ENCODE results near the gene APOF.
A peak's percentile ranks its signal among the peaks of the same experiment; 100 is the strongest.
"Not testable (repeated sequence)": the region's sequence is repeated elsewhere in the genome, so short reads cannot be mapped to it uniquely, and the experiment has no call there.

Gene APOF

DNA sequence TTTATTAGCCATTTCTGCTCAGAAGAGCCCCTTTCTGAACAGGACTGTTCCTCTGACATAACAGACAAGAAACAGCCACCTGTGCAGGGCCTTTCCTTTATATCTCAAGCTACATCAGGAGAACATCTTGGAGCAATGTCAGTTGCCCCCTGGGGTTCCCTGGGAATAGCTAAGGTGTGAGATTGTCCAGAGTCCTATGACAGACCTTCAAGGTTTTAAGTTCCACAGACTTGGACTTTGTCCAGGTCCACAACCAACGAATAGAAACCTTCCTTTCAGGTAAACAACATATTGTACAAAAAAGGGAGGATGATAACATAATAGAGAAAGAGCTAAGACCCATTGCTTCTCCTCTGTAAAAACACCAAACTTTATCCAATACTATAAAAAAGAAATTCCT lies 21.0 kb downstream of the APOF start:
- Histone ChIP-seq H3K4me1 (ENCODE audit: control insufficient read depth, insufficient read depth, low read length) (peaks cover 6% of the 10 kb centered on the region), H3K36me3 (ENCODE audit: control insufficient read depth, insufficient read depth, low read length) (peaks cover 10% of the 10 kb centered on the region; the same call in 1 of the 2 replicates), H3K27ac (ENCODE audit: low read length) (no peak overlapping the region), H3K27me3 (ENCODE audit: control insufficient read depth, insufficient read depth, low read length) (no peaks in the 10 kb centered on the region), H3K9me3 (ENCODE audit: control insufficient read depth, insufficient read depth, low read length) (no peaks in the 10 kb centered on the region), H3K4me3 (ENCODE audit: low read length) (no peak overlapping the region)
- WGBS (ENCODE audit: insufficient coverage, insufficient read length): no CpG with 5 or more reads among the region's 1 CpG
- no peak for DNase-seq (ENCODE audit: low read depth, low spot score)

DNA sequence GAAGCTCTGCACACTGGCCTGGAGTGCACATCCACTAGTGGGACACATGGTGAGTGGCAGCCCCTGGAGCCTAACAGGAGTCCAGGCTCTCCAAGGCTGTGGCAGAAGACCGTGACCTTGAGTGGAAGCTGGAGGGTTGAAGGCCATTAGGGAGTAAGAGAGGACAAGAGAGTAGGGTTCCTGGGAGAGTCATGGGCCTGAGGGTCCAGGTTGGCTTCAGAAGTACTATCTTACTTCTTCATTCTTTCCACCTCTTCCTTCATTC lies 23.6 kb downstream of the APOF start:
- Histone ChIP-seq H3K4me1 (ENCODE audit: control insufficient read depth, insufficient read depth, low read length) (peaks cover 6% of the 10 kb centered on the region), H3K27me3 (ENCODE audit: control insufficient read depth, insufficient read depth, low read length) (no peaks in the 10 kb centered on the region), H3K27ac (ENCODE audit: low read length) (no peak overlapping the region), H3K36me3 (ENCODE audit: control insufficient read depth, insufficient read depth, low read length) (peaks cover 10% of the 10 kb centered on the region; the same call in 1 of the 2 replicates), H3K9me3 (ENCODE audit: control insufficient read depth, insufficient read depth, low read length) (no peaks in the 10 kb centered on the region), H3K4me3 (ENCODE audit: low read length) (no peak overlapping the region)
- no CpG with 5 or more reads among the region's 1 CpG for WGBS (ENCODE audit: insufficient coverage, insufficient read length)
- DNase-seq (ENCODE audit: low read depth, low spot score): no peak

DNA sequence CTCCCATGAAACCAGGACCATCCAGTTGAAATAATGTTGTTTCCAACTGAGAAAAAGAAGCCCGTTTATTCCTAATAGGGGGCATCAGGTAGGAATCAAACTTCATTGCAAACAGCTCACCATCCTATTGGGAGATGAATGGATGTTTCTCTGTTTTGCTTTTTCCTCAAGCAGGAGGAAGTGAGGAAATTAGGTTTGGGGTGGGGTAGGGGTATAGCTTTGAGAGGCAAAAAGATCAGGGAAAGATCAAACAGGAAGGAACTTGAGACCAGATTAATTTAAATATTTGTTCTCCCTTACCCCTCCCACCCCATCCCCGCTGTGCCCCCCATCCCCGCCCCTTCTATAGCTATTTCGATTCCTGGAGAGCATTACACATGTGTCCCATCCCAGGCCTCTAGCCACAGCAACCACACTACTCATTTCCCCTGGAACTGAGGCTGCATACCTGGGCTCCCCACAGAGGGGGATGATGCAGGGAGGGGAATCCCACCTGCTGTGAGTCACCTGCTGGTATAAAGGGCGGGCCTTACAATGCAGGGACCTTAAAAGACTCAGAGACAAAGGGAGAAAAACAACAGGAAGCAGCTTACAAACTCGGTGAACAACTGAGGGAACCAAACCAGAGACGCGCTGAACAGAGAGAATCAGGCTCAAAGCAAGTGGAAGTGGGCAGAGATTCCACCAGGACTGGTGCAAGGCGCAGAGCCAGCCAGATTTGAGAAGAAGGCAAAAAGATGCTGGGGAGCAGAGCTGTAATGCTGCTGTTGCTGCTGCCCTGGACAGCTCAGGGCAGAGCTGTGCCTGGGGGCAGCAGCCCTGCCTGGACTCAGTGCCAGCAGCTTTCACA lies 24.1 kb downstream of the APOF start, which contains the start of gene IL23A:
IL23A (plus strand) TSS at position 577 of the 850 bp plus-strand sequence; CDS start at position 738, 161 bp downstream.
- H3K36me3 ChIP-seq (ENCODE audit: control insufficient read depth, insufficient read depth, low read length): peaks cover 8% of the 10 kb centered on the region; the same call in 1 of the 2 replicates
- H3K9me3 ChIP-seq (ENCODE audit: control insufficient read depth, insufficient read depth, low read length): no peaks in the 10 kb centered on the region
- H3K4me1 ChIP-seq (ENCODE audit: control insufficient read depth, insufficient read depth, low read length): peaks cover 6% of the 10 kb centered on the region
- WGBS (ENCODE audit: insufficient coverage, insufficient read length): no CpG with 5 or more reads among the region's 9 CpGs
- DNase-seq (ENCODE audit: low read depth, low spot score): no peak
- H3K4me3 ChIP-seq (ENCODE audit: low read length): no peak within 1 kb of the TSS
- no peak within 1 kb of the TSS for H3K27ac ChIP-seq (ENCODE audit: low read length)
- no peaks in the 10 kb centered on the region for H3K27me3 ChIP-seq (ENCODE audit: control insufficient read depth, insufficient read depth, low read length)

DNA sequence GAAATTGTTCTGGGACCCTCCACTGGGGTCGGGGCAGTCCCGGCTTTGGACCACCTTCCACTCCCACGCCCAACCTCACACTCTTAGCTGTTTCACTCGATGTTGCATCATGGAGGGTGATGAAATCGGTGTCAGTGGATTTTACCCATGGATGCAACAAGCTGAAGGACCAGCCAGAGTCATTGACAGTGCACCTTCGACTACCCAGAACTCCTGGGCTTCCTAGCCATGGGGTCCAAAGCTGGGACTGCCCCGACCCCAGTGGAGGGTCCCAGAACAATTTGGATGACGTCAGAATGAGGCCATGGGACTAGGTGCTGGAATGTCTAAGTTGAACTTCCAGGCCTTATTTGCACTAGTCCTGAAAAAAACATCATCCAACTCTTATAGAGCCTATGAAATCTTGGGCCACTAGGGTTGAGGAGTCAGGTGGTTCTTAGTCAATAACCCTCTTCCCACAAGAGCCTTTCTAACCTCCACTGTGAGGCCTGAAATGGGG lies 24.9 kb downstream of the APOF start:
- no peak for DNase-seq (ENCODE audit: low read depth, low spot score)
- H3K9me3 ChIP-seq (ENCODE audit: control insufficient read depth, insufficient read depth, low read length): no peaks in the 10 kb centered on the region
- no CpG with 5 or more reads among the region's 8 CpGs for WGBS (ENCODE audit: insufficient coverage, insufficient read length)
- H3K36me3 ChIP-seq (ENCODE audit: control insufficient read depth, insufficient read depth, low read length): peaks cover under 1% of the 10 kb centered on the region; the same call in 1 of the 2 replicates
- no peak overlapping the region for H3K4me3 ChIP-seq (ENCODE audit: low read length)
- H3K27ac ChIP-seq (ENCODE audit: low read length): no peak overlapping the region
- H3K4me1 ChIP-seq (ENCODE audit: control insufficient read depth, insufficient read depth, low read length): peaks cover 6% of the 10 kb centered on the region
- H3K27me3 ChIP-seq (ENCODE audit: control insufficient read depth, insufficient read depth, low read length): no peaks in the 10 kb centered on the region

DNA sequence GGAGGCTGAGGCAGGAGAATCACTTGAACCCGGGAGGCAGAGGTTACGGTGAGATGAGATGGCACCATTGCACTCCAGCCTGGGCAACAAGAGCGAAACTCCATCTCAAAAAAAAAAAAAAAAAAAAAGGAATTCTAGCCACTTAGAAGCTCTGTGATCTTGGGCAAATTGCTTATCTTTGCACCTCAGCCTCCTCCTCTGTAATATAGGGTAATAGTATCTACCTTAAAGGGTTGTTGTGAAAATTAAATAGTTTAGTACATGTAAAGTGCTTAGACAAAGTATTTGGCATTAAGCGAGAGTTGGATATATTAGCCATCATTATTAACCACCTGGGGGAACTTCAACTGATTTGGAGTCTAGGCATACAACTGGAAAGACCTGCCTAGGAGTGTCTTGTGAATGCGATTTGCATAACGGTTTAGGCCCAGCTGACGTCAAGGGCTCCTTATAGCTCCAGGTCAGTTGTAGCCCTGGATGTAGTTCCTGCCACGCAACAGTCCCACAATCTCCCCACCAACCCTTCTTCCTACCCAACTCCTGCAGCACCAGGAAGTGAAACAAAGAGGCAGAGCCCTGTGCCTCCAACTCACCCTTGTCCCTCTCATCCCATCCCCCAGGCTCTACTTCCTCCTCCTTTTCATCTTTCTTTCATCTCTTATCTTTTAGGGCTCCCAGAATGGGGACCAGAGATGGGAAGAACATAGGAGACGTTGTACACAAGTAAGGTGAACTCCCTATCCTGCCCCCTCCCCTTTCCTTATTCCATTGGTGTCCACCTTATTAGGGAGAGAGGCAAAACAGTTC lies 26.1 kb downstream of the APOF start:
- H3K9me3 ChIP-seq (ENCODE audit: control insufficient read depth, insufficient read depth, low read length): no peaks in the 10 kb centered on the region
- H3K36me3 ChIP-seq (ENCODE audit: control insufficient read depth, insufficient read depth, low read length): no peaks in the 10 kb centered on the region
- no peak overlapping the region for H3K4me3 ChIP-seq (ENCODE audit: low read length)
- no CpG with 5 or more reads among the region's 9 CpGs for WGBS (ENCODE audit: insufficient coverage, insufficient read length)
- H3K27ac ChIP-seq (ENCODE audit: low read length): no peak overlapping the region
- no peak for DNase-seq (ENCODE audit: low read depth, low spot score)
- H3K4me1 ChIP-seq (ENCODE audit: control insufficient read depth, insufficient read depth, low read length): peaks cover 7% of the 10 kb centered on the region
- H3K27me3 ChIP-seq (ENCODE audit: control insufficient read depth, insufficient read depth, low read length): no peaks in the 10 kb centered on the region

DNA sequence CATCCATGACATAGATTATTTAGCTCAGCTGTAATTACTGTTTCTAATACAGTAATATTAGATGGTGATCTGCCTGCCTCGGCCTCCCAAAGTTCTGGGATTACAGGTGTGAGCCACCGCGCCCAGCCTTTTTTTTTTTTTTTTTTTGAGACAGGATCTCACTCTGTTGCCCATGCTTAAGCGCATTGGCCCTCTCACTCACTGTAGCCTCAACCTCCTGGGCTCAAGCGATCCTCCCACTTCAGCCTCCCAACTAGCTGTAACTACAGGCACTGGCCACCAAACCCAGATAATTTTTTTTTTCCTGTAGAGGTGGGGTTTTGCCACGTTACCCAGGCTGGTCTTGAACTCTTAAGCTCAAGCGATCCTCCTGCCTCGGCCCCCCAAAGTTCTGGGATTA lies 27.1 kb downstream of the APOF start:
- not testable (repeated sequence) for H3K27me3 ChIP-seq (ENCODE audit: control insufficient read depth, insufficient read depth, low read length); H3K4me1 ChIP-seq (ENCODE audit: control insufficient read depth, insufficient read depth, low read length); H3K9me3 ChIP-seq (ENCODE audit: control insufficient read depth, insufficient read depth, low read length); H3K36me3 ChIP-seq (ENCODE audit: control insufficient read depth, insufficient read depth, low read length); H3K27ac ChIP-seq (ENCODE audit: low read length); H3K4me3 ChIP-seq (ENCODE audit: low read length); DNase-seq (ENCODE audit: low read depth, low spot score)
- no CpG with 5 or more reads among the region's 8 CpGs for WGBS (ENCODE audit: insufficient coverage, insufficient read length)

DNA sequence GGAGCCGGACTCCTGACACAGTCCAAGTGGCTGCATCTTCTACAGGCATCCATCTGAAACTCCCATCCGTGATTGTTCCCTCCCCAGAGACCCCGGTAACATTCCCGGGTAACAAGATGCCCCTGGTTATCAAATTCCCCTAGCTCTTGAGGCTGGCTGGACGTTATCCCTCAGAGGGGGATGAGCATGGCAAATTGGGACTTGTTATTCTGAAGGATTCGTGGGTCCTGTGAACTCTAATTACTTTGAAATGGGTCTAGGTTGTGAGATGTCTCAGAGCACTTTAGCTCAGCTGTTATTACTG lies 28.2 kb downstream of the APOF start:
- H3K27me3 ChIP-seq (ENCODE audit: control insufficient read depth, insufficient read depth, low read length): no peaks in the 10 kb centered on the region
- H3K27ac ChIP-seq (ENCODE audit: low read length): no peak overlapping the region
- H3K9me3 ChIP-seq (ENCODE audit: control insufficient read depth, insufficient read depth, low read length): no peaks in the 10 kb centered on the region
- no CpG with 5 or more reads among the region's 6 CpGs for WGBS (ENCODE audit: insufficient coverage, insufficient read length)
- no peaks in the 10 kb centered on the region for H3K36me3 ChIP-seq (ENCODE audit: control insufficient read depth, insufficient read depth, low read length)
- H3K4me1 ChIP-seq (ENCODE audit: control insufficient read depth, insufficient read depth, low read length): peaks cover 7% of the 10 kb centered on the region
- DNase-seq (ENCODE audit: low read depth, low spot score): no peak
- H3K4me3 ChIP-seq (ENCODE audit: low read length): peak overlapping the region; percentile 59; the same call in 1 of the 2 replicates

DNA sequence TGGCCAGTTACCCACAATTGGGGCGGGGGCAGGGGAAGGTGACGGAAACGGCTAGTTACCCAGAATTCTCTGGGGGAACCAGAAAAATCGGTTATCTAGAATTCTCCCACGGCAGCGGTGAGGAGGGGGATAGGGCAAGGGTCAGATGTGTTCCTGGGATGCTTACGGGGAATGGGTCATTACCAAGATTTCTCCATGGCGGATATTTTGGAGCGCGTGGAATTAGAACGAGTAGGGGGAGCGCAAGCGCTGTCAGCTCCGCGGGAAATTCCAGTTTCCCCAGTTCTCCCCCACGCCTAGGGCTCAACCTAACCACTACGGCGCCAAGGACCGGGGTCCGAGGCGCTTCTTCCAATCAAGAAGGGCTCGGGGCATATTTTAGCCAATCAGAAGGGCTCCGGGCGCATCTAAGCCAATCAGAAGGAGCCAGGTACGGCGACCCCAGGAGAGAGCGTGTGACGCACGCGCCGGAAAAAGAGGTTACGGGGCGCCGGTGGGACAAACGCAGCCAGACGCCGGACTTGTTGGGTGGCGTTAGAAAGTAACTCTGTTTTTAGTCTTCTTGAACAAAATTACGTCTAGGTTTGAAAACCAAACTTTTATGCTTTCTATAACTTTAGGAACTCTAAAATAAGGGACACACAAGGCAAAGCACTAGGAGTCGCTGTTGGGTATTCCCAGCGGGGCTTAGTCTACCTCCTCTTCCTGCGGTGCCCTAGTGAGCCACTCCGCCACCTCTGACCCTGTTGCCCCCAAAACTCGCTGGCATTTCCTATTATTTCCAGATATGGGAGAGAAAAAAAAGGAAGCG lies 28.8 kb downstream of the APOF start, which contains the start of gene PAN2:
PAN2 (minus strand) TSS at position 322 of the 811 bp plus-strand sequence. CDS start 906 bp downstream, outside the sequence.
- H3K36me3 ChIP-seq (ENCODE audit: control insufficient read depth, insufficient read depth, low read length): no peaks in the 10 kb centered on the region
- no peak within 1 kb of the TSS for H3K27ac ChIP-seq (ENCODE audit: low read length)
- DNase-seq (ENCODE audit: low read depth, low spot score): peak; percentile 83
- no peaks in the 10 kb centered on the region for H3K27me3 ChIP-seq (ENCODE audit: control insufficient read depth, insufficient read depth, low read length)
- no peaks in the 10 kb centered on the region for H3K9me3 ChIP-seq (ENCODE audit: control insufficient read depth, insufficient read depth, low read length)
- peaks cover 5% of the 10 kb centered on the region for H3K4me1 ChIP-seq (ENCODE audit: control insufficient read depth, insufficient read depth, low read length)
- peak within 1 kb of the TSS; percentile 59; the same call in 1 of the 2 replicates for H3K4me3 ChIP-seq (ENCODE audit: low read length)
- WGBS (ENCODE audit: insufficient coverage, insufficient read length): no CpG with 5 or more reads among the region's 45 CpGs

DNA sequence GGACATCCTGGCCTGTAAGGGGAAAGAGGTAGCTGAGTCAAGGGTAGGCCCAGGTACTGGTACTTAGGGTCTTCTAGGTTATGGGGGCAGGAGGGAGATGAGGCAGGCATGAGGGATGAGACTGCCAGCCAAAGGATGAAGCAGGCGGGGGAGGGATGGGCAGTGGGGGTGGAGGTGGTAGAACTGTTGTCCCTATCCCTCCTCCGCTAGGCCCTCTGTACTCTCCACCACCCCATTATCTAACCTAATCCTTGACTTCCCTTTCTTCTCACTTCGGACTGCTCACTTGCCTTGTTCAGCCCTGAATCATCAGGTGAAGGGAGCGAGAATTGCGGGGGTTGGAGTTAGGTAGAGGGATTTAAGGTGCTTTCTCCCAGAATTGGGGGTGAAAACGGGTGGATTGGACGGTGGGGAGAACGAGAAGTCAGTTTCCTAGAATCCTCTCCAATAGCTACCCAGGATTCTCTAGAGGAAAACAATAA lies 29.4 kb downstream of the APOF start:
- no peaks in the 10 kb centered on the region for H3K36me3 ChIP-seq (ENCODE audit: control insufficient read depth, insufficient read depth, low read length)
- no peaks in the 10 kb centered on the region for H3K9me3 ChIP-seq (ENCODE audit: control insufficient read depth, insufficient read depth, low read length)
- no peak for DNase-seq (ENCODE audit: low read depth, low spot score)
- no peak overlapping the region for H3K27ac ChIP-seq (ENCODE audit: low read length)
- peaks cover 4% of the 10 kb centered on the region; the same call in 1 of the 2 replicates for H3K4me1 ChIP-seq (ENCODE audit: control insufficient read depth, insufficient read depth, low read length)
- peak overlapping the region; percentile 59; the same call in 1 of the 2 replicates for H3K4me3 ChIP-seq (ENCODE audit: low read length)
- no CpG with 5 or more reads among the region's 8 CpGs for WGBS (ENCODE audit: insufficient coverage, insufficient read length)
- H3K27me3 ChIP-seq (ENCODE audit: control insufficient read depth, insufficient read depth, low read length): no peaks in the 10 kb centered on the region
